ENCODE measurements around the gene EVA1A.

Gene EVA1A

GRCh38 chr2:75560768-75561565 lies at the start of gene EVA1A:
TSS of gene EVA1A (minus strand) at chr2:75560939. CDS start at chr2:75518140, 42,799 bp downstream.
- TF ChIP-seq CTCF (IDR thresholded peaks at IDR 0.05) = no peak

GRCh38 chr2:75609937-75610508 lies 49.3 kb upstream of the EVA1A start:
- no peak for TF ChIP-seq CTCF (IDR thresholded peaks at IDR 0.05)

- 0 out of 2 replicates have a peak, but pooled peaks have one; percentile 19 for TF ChIP-seq CTCF (IDR thresholded peaks at IDR 0.05)
Measured at GRCh38 chr2:75609334-75609689, 48.6 kb upstream of the EVA1A start.

- TF ChIP-seq CTCF (IDR thresholded peaks at IDR 0.05) = peak; percentile 89
Measured at GRCh38 chr2:75608684-75609333, 48.1 kb upstream of the EVA1A start.

GRCh38 chr2:75607988-75608683 lies 47.4 kb upstream of the EVA1A start:
- no peak for TF ChIP-seq CTCF (IDR thresholded peaks at IDR 0.05)

GRCh38 chr2:75607400-75607798 lies 46.7 kb upstream of the EVA1A start:
- TF ChIP-seq CTCF (IDR thresholded peaks at IDR 0.05) = no peak

GRCh38 chr2:75606761-75607399 lies 46.1 kb upstream of the EVA1A start:
- TF ChIP-seq CTCF (IDR thresholded peaks at IDR 0.05) = no peak

All from LNCAP (cell line).